ENCODE measurements around the gene MATK. TPM values are rescaled to one million over a fixed set of nuclear protein-coding genes. Genes with fewer than 3 reads are reported as not detected.
"Not testable (repeated sequence)": the region's sequence is repeated elsewhere in the genome, so short reads cannot be mapped to it uniquely, and the experiment has no call there.

MATK gene
- total RNA-seq, 2 experiments from 2014 or later: 12.7 to 13.7 TPM

GRCh38 chr19:3762501-3763459 is 23.4 kb downstream of the MATK start, which contains the start of gene MRPL54:
MRPL54 (plus strand) TSS chr19:3762682; CDS start chr19:3762701, 19 bp downstream.
- H3K4me1 Mint-ChIP-seq (ENCODE audit: low read depth): peaks cover 41% of the 10 kb centered on the region
- H3K27ac Mint-ChIP-seq: peak within 1 kb of the TSS; percentile 98
- intact Hi-C loops (cut with micrococcal nuclease): loop anchor here (1.0 to 5.0 kb wide), 15 partner anchors 42 to 1155 kb away; partner anchors contain the start of genes ANKRD24, CACTIN, CHAF1A and DAPK3
- no peaks in the 10 kb centered on the region for H3K27me3 Mint-ChIP-seq (ENCODE audit: low read depth)
- peaks cover 15% of the 10 kb centered on the region for H3K36me3 Mint-ChIP-seq (ENCODE audit: low read depth)
- CTCF ChIA-PET: interaction anchor here (0.5 to 2.4 kb wide), 14 partner anchors 8 to 376 kb away, joined by 3 to 15 read pairs (median 3); no protein-coding TSS in a partner anchor
- H3K9me3 Mint-ChIP-seq: no peaks in the 10 kb centered on the region
- H3K4me3 Mint-ChIP-seq: peak within 1 kb of the TSS; percentile 99
- peak; percentile 99 for DNase-seq

- no peaks in the 10 kb centered on the region for H3K27me3 Mint-ChIP-seq (ENCODE audit: low read depth)
- DNase-seq: no peak
- H3K27ac Mint-ChIP-seq: peak overlapping the region; percentile 98
- H3K36me3 Mint-ChIP-seq (ENCODE audit: low read depth): peaks cover 17% of the 10 kb centered on the region
- peak overlapping the region; percentile 99 for H3K4me3 Mint-ChIP-seq
- CTCF ChIA-PET: interaction anchor here (0.5 to 2.4 kb wide), 11 partner anchors 9 to 377 kb away, joined by 3 to 15 read pairs (median 3); no protein-coding TSS in a partner anchor
- intact Hi-C loops (cut with micrococcal nuclease): loop anchor here (1.0 to 5.0 kb wide), 15 partner anchors 41 to 1155 kb away; partner anchors contain the start of genes ANKRD24, CACTIN, CHAF1A and DAPK3
- H3K4me1 Mint-ChIP-seq (ENCODE audit: low read depth): peaks cover 44% of the 10 kb centered on the region
- H3K9me3 Mint-ChIP-seq: no peaks in the 10 kb centered on the region
Observed at GRCh38 chr19:3762130-3762473, 24.1 kb downstream of the MATK start.

- CTCF ChIA-PET: interaction anchor here (0.5 to 2.4 kb wide), 11 partner anchors 9 to 378 kb away, joined by 3 to 15 read pairs (median 3); no protein-coding TSS in a partner anchor
- Mint-ChIP-seq H3K27ac (peak within 1 kb of the TSS; percentile 98), H3K9me3 (no peaks in the 10 kb centered on the region), H3K27me3 (ENCODE audit: low read depth) (no peaks in the 10 kb centered on the region), H3K4me3 (peak within 1 kb of the TSS; percentile 99), H3K4me1 (ENCODE audit: low read depth) (peaks cover 46% of the 10 kb centered on the region), H3K36me3 (ENCODE audit: low read depth) (peaks cover 14% of the 10 kb centered on the region)
- intact Hi-C loops (cut with micrococcal nuclease): loop anchor here (1.0 to 5.0 kb wide), 16 partner anchors 41 to 1156 kb away; partner anchors contain the start of genes ANKRD24, CACTIN, CHAF1A and DAPK3
- DNase-seq: peak; percentile 97
Observed at GRCh38 chr19:3761382-3762129, 24.6 kb downstream of the MATK start, which contains the start of gene APBA3. APBA3 (minus strand) TSS chr19:3761692; CDS start chr19:3760264, 1,428 bp downstream.

- Mint-ChIP-seq H3K36me3 (ENCODE audit: low read depth) (peaks cover 11% of the 10 kb centered on the region), H3K27ac (peak overlapping the region; percentile 96), H3K27me3 (ENCODE audit: low read depth) (no peaks in the 10 kb centered on the region), H3K4me1 (ENCODE audit: low read depth) (peaks cover 45% of the 10 kb centered on the region), H3K4me3 (peak overlapping the region; percentile 99), H3K9me3 (no peaks in the 10 kb centered on the region)
- intact Hi-C loops (cut with micrococcal nuclease): loop anchor here (2.0 to 5.0 kb wide), 9 partner anchors 189 to 1156 kb away; partner anchors contain the start of genes CHAF1A, DAPK3, DPP9 and EEF2
- CTCF ChIA-PET: interaction anchor here (0.7 to 2.4 kb wide), 4 partner anchors 37 to 61 kb away, joined by 3 to 15 read pairs (median 4); no protein-coding TSS in a partner anchor
- DNase-seq: peak; percentile 30
Observed at GRCh38 chr19:3760871-3761361, 25.3 kb downstream of the MATK start.

- no peak for DNase-seq
- Mint-ChIP-seq H3K9me3 (no peaks in the 10 kb centered on the region), H3K4me3 (peak overlapping the region; percentile 99), H3K36me3 (ENCODE audit: low read depth) (peaks cover 11% of the 10 kb centered on the region), H3K27me3 (ENCODE audit: low read depth) (no peaks in the 10 kb centered on the region), H3K4me1 (ENCODE audit: low read depth) (peaks cover 53% of the 10 kb centered on the region), H3K27ac (no peak overlapping the region)
- CTCF ChIA-PET: interaction anchor here (0.7 kb wide), 1 partner anchor 34 kb away, joined by 3 read pairs; no protein-coding TSS in a partner anchor
- intact Hi-C loops (cut with micrococcal nuclease): loop anchor here (2.0 to 5.0 kb wide), 9 partner anchors 187 to 1158 kb away; partner anchors contain the start of genes CHAF1A, DAPK3, DPP9 and EEF2
Observed at GRCh38 chr19:3759482-3760254, 26.5 kb downstream of the MATK start.

GRCh38 chr19:3758297-3758696 is 27.9 kb downstream of the MATK start:
- H3K4me3 Mint-ChIP-seq; H3K27me3 Mint-ChIP-seq (ENCODE audit: low read depth); H3K27ac Mint-ChIP-seq; H3K9me3 Mint-ChIP-seq; intact Hi-C loops (cut with micrococcal nuclease); DNase-seq: not testable (repeated sequence)
- CTCF ChIA-PET: interaction anchor here (0.6 to 1.0 kb wide), 2 partner anchors 64 to 150 kb away, joined by 3 read pairs; no protein-coding TSS in a partner anchor
- Mint-ChIP-seq H3K4me1 (ENCODE audit: low read depth) (peaks cover 52% of the 10 kb centered on the region), H3K36me3 (ENCODE audit: low read depth) (peaks cover 12% of the 10 kb centered on the region)

GRCh38 chr19:3757705-3758104 is 28.5 kb downstream of the MATK start:
- H3K36me3 Mint-ChIP-seq (ENCODE audit: low read depth): peaks cover 11% of the 10 kb centered on the region
- CTCF ChIA-PET: interaction anchor here (0.6 to 1.0 kb wide), 2 partner anchors 64 to 149 kb away, joined by 3 read pairs; no protein-coding TSS in a partner anchor
- intact Hi-C loops (cut with micrococcal nuclease); H3K27ac Mint-ChIP-seq; H3K9me3 Mint-ChIP-seq; DNase-seq; H3K4me3 Mint-ChIP-seq; H3K27me3 Mint-ChIP-seq (ENCODE audit: low read depth): not testable (repeated sequence)
- peaks cover 46% of the 10 kb centered on the region for H3K4me1 Mint-ChIP-seq (ENCODE audit: low read depth)

GRCh38 chr19:3753631-3754410 is 32.4 kb downstream of the MATK start:
- no peak overlapping the region for H3K4me3 Mint-ChIP-seq
- no peaks in the 10 kb centered on the region for H3K9me3 Mint-ChIP-seq
- no peaks in the 10 kb centered on the region for H3K27me3 Mint-ChIP-seq (ENCODE audit: low read depth)
- H3K4me1 Mint-ChIP-seq (ENCODE audit: low read depth): peaks cover 23% of the 10 kb centered on the region
- intact Hi-C loops (cut with micrococcal nuclease): no loop called here
- DNase-seq: no peak
- peaks cover 15% of the 10 kb centered on the region for H3K36me3 Mint-ChIP-seq (ENCODE audit: low read depth)
- no peak overlapping the region for H3K27ac Mint-ChIP-seq
- CTCF ChIA-PET: interaction anchor here (1.0 kb wide), 1 partner anchor 85 kb away, joined by 3 read pairs; no protein-coding TSS in a partner anchor

- Mint-ChIP-seq H3K36me3 (ENCODE audit: low read depth) (peaks cover 12% of the 10 kb centered on the region), H3K27ac (no peak overlapping the region), H3K4me3 (no peak overlapping the region), H3K9me3 (no peaks in the 10 kb centered on the region), H3K27me3 (ENCODE audit: low read depth) (no peaks in the 10 kb centered on the region), H3K4me1 (ENCODE audit: low read depth) (peaks cover 17% of the 10 kb centered on the region)
- CTCF ChIA-PET: no interaction called here
- intact Hi-C loops (cut with micrococcal nuclease): no loop called here
- DNase-seq: no peak
Observed at GRCh38 chr19:3752492-3752891, 33.7 kb downstream of the MATK start.

- Mint-ChIP-seq H3K36me3 (ENCODE audit: low read depth) (peaks cover 11% of the 10 kb centered on the region), H3K9me3 (no peaks in the 10 kb centered on the region), H3K27me3 (ENCODE audit: low read depth) (no peaks in the 10 kb centered on the region), H3K4me1 (ENCODE audit: low read depth) (peaks cover 10% of the 10 kb centered on the region), H3K27ac (no peak overlapping the region), H3K4me3 (no peak overlapping the region)
- intact Hi-C loops (cut with micrococcal nuclease): no loop called here
- CTCF ChIA-PET: no interaction called here
- DNase-seq: no peak
Observed at GRCh38 chr19:3751236-3751635, 34.9 kb downstream of the MATK start.
